ENCODE measurements around the gene CHCHD3.

GRCh38 chr7:132760244-132760623 lies 321.7 kb downstream of the CHCHD3 start:
- TF ChIP-seq POLR2A (IDR thresholded peaks at IDR 0.05) (no peak), CTCF (IDR thresholded peaks at IDR 0.05) (no peak)

Measured in breast epithelium (tissue), 3 donors.